Endodermal cell (in vitro differentiated cells): Measurements from ENCODE around the gene AOC2. TPM values are rescaled to one million over a fixed set of nuclear protein-coding genes. Genes with fewer than 3 reads are reported as not detected.
"Not testable (repeated sequence)": the region's sequence is repeated elsewhere in the genome, so short reads cannot be mapped to it uniquely, and the experiment has no call there.

Experiments
- DNase-seq: peaks from one replicate; pipeline ENCODE4 v3.0.0-alpha.2; 2017
- H3K27ac ChIP-seq: 2 replicates; pipeline ENCODE4 v1.5.1; 2013; ENCODE audit warnings: mild to moderate bottlenecking, low read depth, low read length, moderate library complexity
- H3K27me3 ChIP-seq: 2 replicates; pipeline ENCODE4 v1.6.1; 2013; ENCODE audit warnings: mild to moderate bottlenecking, low read length, moderate library complexity; ENCODE audit not compliant: insufficient read depth, control insufficient read depth, poor library complexity, severe bottlenecking
- H3K36me3 ChIP-seq: 2 replicates; pipeline ENCODE4 v1.7.0; 2013; ENCODE audit warnings: mild to moderate bottlenecking, low read length, moderate library complexity; ENCODE audit not compliant: control insufficient read depth, insufficient read depth
- H3K4me1 ChIP-seq: one replicate; pipeline ENCODE4 v1.7.0; 2013; ENCODE audit warnings: low read length; ENCODE audit not compliant: control insufficient read depth, insufficient read depth
- H3K4me3 ChIP-seq: 2 replicates; pipeline ENCODE4 v1.5.1; 2013; ENCODE audit warnings: mild to moderate bottlenecking, low read length, moderate library complexity
- H3K9ac ChIP-seq: 2 replicates; pipeline ENCODE4 v1.6.1; 2013; ENCODE audit warnings: mild to moderate bottlenecking, low read length, moderate library complexity; ENCODE audit not compliant: poor library complexity, severe bottlenecking; ENCODE audit errors: extremely low read depth
- H3K9me3 ChIP-seq: 2 replicates; pipeline ENCODE4 v1.6.1; 2013; ENCODE audit warnings: mild to moderate bottlenecking, low read length, moderate library complexity; ENCODE audit not compliant: control insufficient read depth
- H3K27ac Mint-ChIP-seq: 2 replicates; pipeline ENCODE4 v1.8.0; 2020; ENCODE audit warnings: mixed read lengths
- H3K27me3 Mint-ChIP-seq: 2 replicates; pipeline ENCODE4 v1.8.0; 2021; ENCODE audit warnings: mild to moderate bottlenecking, mixed read lengths; ENCODE audit not compliant: insufficient read depth
- H3K36me3 Mint-ChIP-seq: 2 replicates; pipeline ENCODE4 v1.8.0; 2020; ENCODE audit warnings: low read depth, mixed read lengths
- H3K4me1 Mint-ChIP-seq: 2 replicates; pipeline ENCODE4 v1.8.0; 2020; ENCODE audit warnings: mixed read lengths
- H3K4me3 Mint-ChIP-seq: 2 replicates; pipeline ENCODE4 v1.8.0; 2020; ENCODE audit warnings: mild to moderate bottlenecking, moderate library complexity, mixed read lengths
- H3K9me3 Mint-ChIP-seq: 2 replicates; pipeline ENCODE4 v1.8.0; 2020; ENCODE audit warnings: mild to moderate bottlenecking, mixed read lengths
- WGBS, 2 experiments: methylation state at CpG; one replicate each; pipeline versions ENCODE4 v1.1.5 to v1.1.7; 2013; ENCODE audit warnings: missing lambda C conversion rate in 2 of 2, mixed read lengths in 1 of 2; ENCODE audit not compliant: insufficient coverage in 1 of 2, insufficient read length in 1 of 2; 5-methylcytosine and 5-hydroxymethylcytosine counted together
- total RNA-seq, 2 donors: library from RNA; stranded (reverse); fragmentation: NEBNext Ultra II Directional in 1 of 2; extraction: Animal tissue kit (Norgen Biotek cat#: 25700) in 1 of 2; gene quantifications; 2 replicates in 1 of 2; 3 replicates in 1 of 2; pipeline ENCODE4 v1.2.1, GENCODE V29; 2021
- TF ChIP-seq, protein P1 (sequence below): fragments of 200-600 bp; sonication (generic); conservative IDR thresholded peaks from 2 replicates; pipeline ENCODE4 v1.5.0; 2021; ENCODE audit warnings: antibody characterized with exemption, mild to moderate bottlenecking

Gene AOC2
- total RNA-seq, 2 donors from 2014 or later, result 3.7 to 3.8 TPM

DNA sequence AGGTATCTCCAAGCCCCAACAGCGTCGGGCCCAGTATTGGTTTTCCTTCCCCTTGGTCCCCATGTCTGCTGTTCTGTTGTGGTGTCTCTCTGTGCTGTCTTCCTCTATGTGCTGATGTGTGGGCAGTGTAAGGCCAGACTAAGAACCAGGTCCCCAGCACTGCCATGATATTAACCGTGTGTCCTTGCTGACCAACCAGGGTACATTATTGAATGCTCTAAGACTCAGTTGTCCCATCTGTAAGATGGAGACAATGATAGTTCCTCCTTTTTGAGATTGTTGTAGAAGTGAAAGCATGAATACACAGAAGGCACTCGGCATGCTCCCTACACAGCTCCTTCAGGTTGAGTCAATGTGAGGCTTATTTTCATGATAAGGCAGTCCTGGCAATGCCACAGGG, 27.3 kb downstream of the AOC2 start:
- no peak overlapping the region for H3K4me3 Mint-ChIP-seq
- TF ChIP-seq, protein P1, sequence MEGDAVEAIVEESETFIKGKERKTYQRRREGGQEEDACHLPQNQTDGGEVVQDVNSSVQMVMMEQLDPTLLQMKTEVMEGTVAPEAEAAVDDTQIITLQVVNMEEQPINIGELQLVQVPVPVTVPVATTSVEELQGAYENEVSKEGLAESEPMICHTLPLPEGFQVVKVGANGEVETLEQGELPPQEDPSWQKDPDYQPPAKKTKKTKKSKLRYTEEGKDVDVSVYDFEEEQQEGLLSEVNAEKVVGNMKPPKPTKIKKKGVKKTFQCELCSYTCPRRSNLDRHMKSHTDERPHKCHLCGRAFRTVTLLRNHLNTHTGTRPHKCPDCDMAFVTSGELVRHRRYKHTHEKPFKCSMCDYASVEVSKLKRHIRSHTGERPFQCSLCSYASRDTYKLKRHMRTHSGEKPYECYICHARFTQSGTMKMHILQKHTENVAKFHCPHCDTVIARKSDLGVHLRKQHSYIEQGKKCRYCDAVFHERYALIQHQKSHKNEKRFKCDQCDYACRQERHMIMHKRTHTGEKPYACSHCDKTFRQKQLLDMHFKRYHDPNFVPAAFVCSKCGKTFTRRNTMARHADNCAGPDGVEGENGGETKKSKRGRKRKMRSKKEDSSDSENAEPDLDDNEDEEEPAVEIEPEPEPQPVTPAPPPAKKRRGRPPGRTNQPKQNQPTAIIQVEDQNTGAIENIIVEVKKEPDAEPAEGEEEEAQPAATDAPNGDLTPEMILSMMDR, result no peak
- no peaks in the 10 kb centered on the region for H3K4me1 ChIP-seq
- no peak overlapping the region for H3K9ac ChIP-seq
- H3K27ac ChIP-seq, result no peak overlapping the region
- peaks cover 4% of the 10 kb centered on the region for H3K4me1 Mint-ChIP-seq
- no peak for DNase-seq
- H3K36me3 Mint-ChIP-seq, result no peaks in the 10 kb centered on the region
- H3K27ac Mint-ChIP-seq, result no peak overlapping the region
- H3K36me3 ChIP-seq, result no peaks in the 10 kb centered on the region
- H3K27me3 ChIP-seq, result no peaks in the 10 kb centered on the region
- H3K27me3 Mint-ChIP-seq, result peaks cover 13% of the 10 kb centered on the region
- H3K9me3 Mint-ChIP-seq, result peaks cover 27% of the 10 kb centered on the region
- 89 to 93% methylated on average over 3 to 4 of the region's 4 CpGs for WGBS, 2 experiments
- H3K9me3 ChIP-seq, result peaks cover 14% of the 10 kb centered on the region
- no peak overlapping the region for H3K4me3 ChIP-seq

DNA sequence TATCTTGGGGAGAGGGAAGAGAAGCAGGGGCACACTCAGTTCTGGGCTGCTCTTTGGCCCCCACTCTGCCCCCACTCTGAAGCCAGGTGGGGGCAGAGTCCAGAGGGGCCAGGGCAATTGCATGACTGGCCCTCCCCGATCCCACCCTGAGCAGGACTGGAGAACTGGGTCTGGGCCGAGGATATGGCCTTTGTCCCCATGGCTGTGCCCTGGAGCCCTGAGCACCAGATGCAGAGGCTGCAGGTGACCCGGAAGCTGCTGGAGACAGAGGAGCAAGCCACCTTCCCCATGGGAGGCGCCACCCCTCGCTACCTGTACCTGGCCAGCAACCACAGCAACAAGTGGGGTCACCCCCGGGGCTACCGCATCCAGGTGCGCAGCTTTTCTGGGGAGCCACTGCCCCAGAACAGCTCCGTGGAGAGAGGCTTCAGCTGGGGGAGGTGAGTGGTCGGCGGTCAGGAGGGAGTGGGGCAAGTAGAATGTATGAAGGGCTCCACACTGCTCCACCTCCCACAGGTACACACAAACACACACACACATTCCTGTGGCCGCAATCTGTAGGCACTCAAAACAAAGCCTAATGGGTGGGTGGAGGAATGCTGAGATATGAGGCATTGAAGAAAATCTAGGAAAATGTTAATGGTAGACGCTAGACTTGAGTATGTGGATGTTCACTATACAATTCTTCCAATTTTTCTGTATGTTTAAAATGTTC, 28.0 kb downstream of the AOC2 start:
- peaks cover 27% of the 10 kb centered on the region for H3K9me3 Mint-ChIP-seq
- 86 to 94% methylated on average over 6 to 10 of the region's 13 CpGs for WGBS, 2 experiments

DNA sequence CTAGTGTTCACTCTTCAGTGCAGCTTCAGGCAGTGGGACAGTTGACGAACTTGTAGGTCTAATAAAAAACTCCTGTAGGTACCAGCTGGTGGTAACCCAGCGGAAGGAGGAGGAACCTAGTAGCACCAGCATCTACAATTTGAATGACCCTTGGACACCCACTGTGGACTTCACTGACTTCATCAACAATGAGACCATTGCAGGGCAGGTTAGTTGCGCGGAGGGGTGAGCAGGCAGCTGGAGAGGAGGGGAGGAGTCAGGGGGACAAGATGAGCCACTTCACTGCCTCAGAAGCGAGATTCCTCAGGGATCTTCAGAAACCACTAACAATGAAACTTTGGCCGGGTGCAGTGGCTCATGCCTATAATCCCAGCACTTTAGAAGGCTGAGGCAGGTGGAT, 28.9 kb downstream of the AOC2 start:
- WGBS, 2 experiments, result 85 to 87% methylated on average over 5 to 6 of the region's 6 CpGs
- Mint-ChIP-seq H3K9me3 (peaks cover 27% of the 10 kb centered on the region), H3K4me3 (no peak overlapping the region), H3K36me3 (no peaks in the 10 kb centered on the region), H3K27ac (no peak overlapping the region), H3K4me1 (peaks cover 4% of the 10 kb centered on the region), H3K27me3 (peaks cover 29% of the 10 kb centered on the region)
- H3K9me3 ChIP-seq, result peaks cover 14% of the 10 kb centered on the region
- no peak for DNase-seq
- H3K27me3 ChIP-seq, result peaks cover under 1% of the 10 kb centered on the region
- H3K36me3 ChIP-seq, result no peaks in the 10 kb centered on the region
- no peak overlapping the region for H3K9ac ChIP-seq
- H3K27ac ChIP-seq, result no peak overlapping the region
- no peaks in the 10 kb centered on the region for H3K4me1 ChIP-seq
- H3K4me3 ChIP-seq, result no peak overlapping the region
- TF ChIP-seq, protein P1, result no peak

More for the DNA sequence above, 28.0 kb downstream of the AOC2 start:
- no peaks in the 10 kb centered on the region for H3K4me1 ChIP-seq
- no peaks in the 10 kb centered on the region for H3K36me3 ChIP-seq
- peaks cover 2% of the 10 kb centered on the region for H3K4me1 Mint-ChIP-seq
- no peak overlapping the region for H3K4me3 Mint-ChIP-seq
- no peak overlapping the region for H3K4me3 ChIP-seq
- no peak overlapping the region for H3K27ac Mint-ChIP-seq
- no peak overlapping the region for H3K9ac ChIP-seq
- H3K27me3 ChIP-seq, result no peaks in the 10 kb centered on the region
- TF ChIP-seq, protein P1, result no peak
- no peak for DNase-seq
- no peaks in the 10 kb centered on the region for H3K36me3 Mint-ChIP-seq
- no peak overlapping the region for H3K27ac ChIP-seq
- H3K9me3 ChIP-seq, result peaks cover 14% of the 10 kb centered on the region
- peaks cover 20% of the 10 kb centered on the region for H3K27me3 Mint-ChIP-seq

DNA sequence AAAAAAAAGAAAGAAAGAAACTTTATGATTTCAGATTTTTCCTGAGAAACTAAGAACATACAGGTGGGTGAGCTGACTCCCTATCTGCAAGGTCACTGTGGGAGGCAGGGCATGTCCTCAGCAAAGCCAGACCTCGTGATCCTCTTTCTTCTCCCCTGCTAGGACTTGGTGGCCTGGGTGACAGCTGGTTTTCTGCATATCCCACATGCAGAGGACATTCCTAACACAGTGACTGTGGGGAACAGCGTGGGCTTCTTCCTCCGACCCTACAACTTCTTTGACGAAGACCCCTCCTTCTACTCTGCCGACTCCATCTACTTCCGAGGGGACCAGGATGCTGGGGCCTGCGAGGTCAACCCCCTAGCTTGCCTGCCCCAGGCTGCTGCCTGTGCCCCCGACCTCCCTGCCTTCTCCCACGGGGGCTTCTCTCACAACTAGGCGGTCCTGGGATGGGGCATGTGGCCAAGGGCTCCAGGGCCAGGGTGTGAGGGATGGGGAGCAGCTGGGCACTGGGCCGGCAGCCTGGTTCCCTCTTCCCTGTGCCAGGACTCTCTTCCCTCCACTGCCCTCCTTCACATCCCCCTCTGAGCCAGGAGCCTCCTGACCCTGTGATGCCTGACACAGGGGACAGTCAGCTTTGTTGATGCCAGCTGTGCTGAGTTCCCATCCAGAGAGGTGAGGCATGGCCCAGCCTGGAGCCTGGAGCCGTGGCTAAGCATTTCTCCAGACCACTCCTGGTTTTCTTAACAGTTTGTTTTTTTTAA, 29.7 kb downstream of the AOC2 start:
- not testable (repeated sequence) for H3K4me1 Mint-ChIP-seq, H3K36me3 ChIP-seq, H3K9ac ChIP-seq, H3K4me3 Mint-ChIP-seq, H3K4me3 ChIP-seq, H3K27me3 ChIP-seq, DNase-seq, H3K27ac ChIP-seq, H3K27ac Mint-ChIP-seq, H3K36me3 Mint-ChIP-seq, H3K4me1 ChIP-seq
- H3K9me3 Mint-ChIP-seq, result peaks cover 27% of the 10 kb centered on the region
- H3K27me3 Mint-ChIP-seq, result peaks cover 37% of the 10 kb centered on the region
- WGBS, 2 experiments, result 78 to 89% methylated on average over 2 to 6 of the region's 12 CpGs
- peaks cover 14% of the 10 kb centered on the region for H3K9me3 ChIP-seq
